ENCODE data around the gene SIRT2.
"Not testable (repeated sequence)": the region's sequence is repeated elsewhere in the genome, so short reads cannot be mapped to it uniquely, and the experiment has no call there.

Gene SIRT2

GRCh38 chr19:38892841-38893240 lies 6.6 kb downstream of the SIRT2 start:
- no peak for DNase-seq

GRCh38 chr19:38891771-38892170 lies 7.6 kb downstream of the SIRT2 start:
- no peak for DNase-seq

- no peak for DNase-seq
These were observed 8.7 kb downstream of the SIRT2 start for GRCh38 chr19:38890686-38891085.

GRCh38 chr19:38889803-38890202 lies 9.6 kb downstream of the SIRT2 start:
- no peak for DNase-seq

- no peak for DNase-seq
These were observed 10.5 kb downstream of the SIRT2 start for GRCh38 chr19:38888876-38889275.

GRCh38 chr19:38884691-38885090 lies 14.7 kb downstream of the SIRT2 start:
- not testable (repeated sequence) for DNase-seq

GRCh38 chr19:38883286-38883685 lies 16.1 kb downstream of the SIRT2 start:
- no peak for DNase-seq

GRCh38 chr19:38880882-38881609 lies 18.4 kb downstream of the SIRT2 start:
- no peak for DNase-seq

- no peak for DNase-seq
These were observed 19.1 kb downstream of the SIRT2 start for GRCh38 chr19:38880076-38880881.

GRCh38 chr19:38879400-38879751 lies 20.0 kb downstream of the SIRT2 start:
- no peak for DNase-seq

GRCh38 chr19:38878575-38879399 lies 20.6 kb downstream of the SIRT2 start:
- no peak for DNase-seq

- peak; percentile 85 for DNase-seq
These were observed 21.4 kb downstream of the SIRT2 start, which contains the start of gene RINL for GRCh38 chr19:38877781-38878574. Gene RINL, minus strand, starts transcription at chr19:38878275. Its CDS starts 1,533 bp downstream, at chr19:38876742.

GRCh38 chr19:38875656-38876395 lies 23.6 kb downstream of the SIRT2 start:
- no peak for DNase-seq

GRCh38 chr19:38873400-38873799 lies 26.0 kb downstream of the SIRT2 start:
- DNase-seq, result not testable (repeated sequence)

- DNase-seq, result no peak
These were observed 28.8 kb downstream of the SIRT2 start for GRCh38 chr19:38870612-38871011.

GRCh38 chr19:38869836-38870607 lies 29.4 kb downstream of the SIRT2 start:
- peak; percentile 97 for DNase-seq

- DNase-seq, result peak; percentile 55
These were observed 30.1 kb downstream of the SIRT2 start for GRCh38 chr19:38869160-38869835.

- no peak for DNase-seq
These were observed 30.9 kb downstream of the SIRT2 start for GRCh38 chr19:38868551-38868950.

- DNase-seq, result no peak
These were observed 32.1 kb downstream of the SIRT2 start for GRCh38 chr19:38867171-38867780.

Measured in CD4-positive, alpha-beta T cell treated with Interleukin-17A for 4 hours (primary cell).